IMR-90 (cell line): ENCODE data around the gene SLC8A1. TPM values are rescaled to one million over a fixed set of nuclear protein-coding genes. Genes with fewer than 3 reads are reported as not detected.

Experiments used
- ATAC-seq: fragments of 200-7000 bp; cut with Tn5 transposase; 2 replicates; pipeline ENCODE4 v1.9.1; 2020; ENCODE audit warnings: low read depth, mild to moderate bottlenecking, moderate library complexity
- BruUV-seq: library from RNA; stranded (reverse); fragments of 400-500 nt; replicated peaks from 2 replicates; lab custom pipeline; 2021; lab: Mats Ljungman, UMichigan
- CTCF ChIA-PET: fragments of 300-600 bp; formaldehyde crosslinking; extraction: SDS; loops from one replicate; lab custom pipeline; 2021; ENCODE audit warnings: antibody characterized with exemption; lab: Yijun Ruan, JAX
- POLR2A ChIA-PET: fragments of 300-600 bp; sonication (Branson Sonifier 250); formaldehyde crosslinking; loops from one replicate; lab custom pipeline; 2022; ENCODE audit warnings: antibody characterized with exemption; ENCODE audit not compliant: unreplicated experiment; lab: Charles Lee
- DNase-seq: peaks from one replicate; pipeline ENCODE4 v3.0.0; 2013
- H2AFZ ChIP-seq: replicated peaks from 2 replicates; pipeline ENCODE3; 2013; ENCODE audit warnings: low read length, mild to moderate bottlenecking; ENCODE audit not compliant: poor library complexity
- H2AK5ac ChIP-seq: 2 replicates; pipeline ENCODE4 v1.6.1; 2013; ENCODE audit warnings: low read depth, low read length, inconsistent platforms
- H2AK9ac ChIP-seq: replicated peaks from 2 replicates; pipeline ENCODE3; 2013; ENCODE audit warnings: mild to moderate bottlenecking, low read depth, low read length, moderate library complexity; ENCODE audit not compliant: poor library complexity
- H2BK120ac ChIP-seq: 2 replicates; pipeline ENCODE4 v1.6.1; 2013; ENCODE audit warnings: low read depth, low read length, inconsistent platforms
- H2BK15ac ChIP-seq: 3 replicates; pipeline ENCODE4 v1.6.1; 2013; ENCODE audit warnings: low read depth, low read length, inconsistent platforms
- H2BK20ac ChIP-seq: 2 replicates; pipeline ENCODE4 v1.6.1; 2013; ENCODE audit warnings: low read depth, mild to moderate bottlenecking, inconsistent platforms, low read length, moderate library complexity
- H2BK5ac ChIP-seq: 2 replicates; pipeline ENCODE4 v1.6.1; 2013; ENCODE audit warnings: mild to moderate bottlenecking, low read depth, low read length, inconsistent platforms; ENCODE audit not compliant: poor library complexity, severe bottlenecking
- H3K14ac ChIP-seq: replicated peaks from 2 replicates; pipeline ENCODE4 v1.6.1; 2013; ENCODE audit warnings: low read depth, low read length, inconsistent platforms
- H3K18ac ChIP-seq: 2 replicates; pipeline ENCODE4 v1.6.1; 2013; ENCODE audit warnings: low read depth, low read length, control low read depth
- H3K23ac ChIP-seq: 2 replicates; pipeline ENCODE4 v1.6.1; 2013; ENCODE audit warnings: low read depth, low read length, inconsistent platforms
- H3K27ac ChIP-seq: 2 replicates; pipeline ENCODE4 v1.5.1; 2013; ENCODE audit warnings: mild to moderate bottlenecking, control low read depth, low read length; ENCODE audit not compliant: insufficient read depth
- H3K27me3 ChIP-seq: 2 replicates; pipeline ENCODE4 v1.6.1; 2013; ENCODE audit warnings: low read length; ENCODE audit not compliant: control insufficient read depth, insufficient read depth
- H3K36me3 ChIP-seq: 2 replicates; pipeline ENCODE4 v1.6.1; 2013; ENCODE audit warnings: low read length, mixed read lengths; ENCODE audit not compliant: control insufficient read depth, insufficient read depth
- H3K4ac ChIP-seq: 2 replicates; pipeline ENCODE4 v1.6.1; 2013; ENCODE audit warnings: low read depth, low read length, inconsistent platforms
- H3K4me1 ChIP-seq: 2 replicates; pipeline ENCODE4 v1.6.1; 2013; ENCODE audit warnings: low read length, mixed read lengths; ENCODE audit not compliant: control insufficient read depth, insufficient read depth
- H3K4me2 ChIP-seq: 2 replicates; pipeline ENCODE4 v1.6.1; 2013; ENCODE audit warnings: low read depth, mild to moderate bottlenecking, control low read depth, low read length, moderate library complexity
- H3K4me3 ChIP-seq: 2 replicates; pipeline ENCODE4 v1.5.1; 2013; ENCODE audit warnings: low read depth, mild to moderate bottlenecking, control low read depth, low read length, moderate library complexity; ENCODE audit not compliant: insufficient read depth
- H3K56ac ChIP-seq: 2 replicates; pipeline ENCODE4 v1.6.1; 2013; ENCODE audit warnings: low read length, inconsistent platforms; ENCODE audit not compliant: insufficient read depth; ENCODE audit errors: extremely low read depth
- H3K79me1 ChIP-seq, 2 experiments: 2 replicates each; pipeline ENCODE4 v1.6.1; 2013; ENCODE audit warnings: low read length in 2 of 2, inconsistent platforms in 1 of 2, low read depth in 1 of 2
- H3K9ac ChIP-seq: 2 replicates; pipeline ENCODE4 v1.6.1; 2013; ENCODE audit warnings: low read depth, low read length, control low read depth
- H3K9me1 ChIP-seq: 2 replicates; pipeline ENCODE4 v1.6.1; 2013; ENCODE audit warnings: low read length, inconsistent platforms; ENCODE audit not compliant: insufficient read depth
- H3K9me3 ChIP-seq: 2 replicates; pipeline ENCODE4 v1.6.1; 2013; ENCODE audit warnings: low read length; ENCODE audit not compliant: control insufficient read depth, insufficient read depth
- H4K20me1 ChIP-seq: 2 replicates; pipeline ENCODE4 v1.6.1; 2013; ENCODE audit warnings: low read length, inconsistent platforms; ENCODE audit not compliant: insufficient read depth
- H4K5ac ChIP-seq: 2 replicates; pipeline ENCODE4 v1.6.1; 2013; ENCODE audit warnings: mild to moderate bottlenecking, low read depth, low read length, control low read depth
- H4K8ac ChIP-seq, 2 experiments: 2 replicates each; pipeline ENCODE4 v1.6.1; 2013; ENCODE audit warnings: low read depth in 2 of 2, low read length in 2 of 2, control low read depth in 1 of 2, inconsistent platforms in 1 of 2
- H4K91ac ChIP-seq: 2 replicates; pipeline ENCODE4 v1.6.1; 2013; ENCODE audit warnings: low read depth, low read length, inconsistent platforms; ENCODE audit not compliant: insufficient read depth
- CHD1 ChIP-seq: IDR thresholded peaks from 2 replicates; pipeline ENCODE4 v1.6.1; 2012; ENCODE audit warnings: low read depth, low read length, improper control_type of control experiment
- SMC3 ChIP-seq: fragments of 150-350 bp; IDR thresholded peaks from 2 replicates; pipeline ENCODE4 v1.6.1; 2016; ENCODE audit warnings: low read depth, mild to moderate bottlenecking, antibody characterized with exemption, low read length, moderate library complexity
- WGBS, 2 experiments: methylation state at CpG; one replicate each; pipeline versions ENCODE4 v1.1.5 to v1.1.7; 2013; ENCODE audit warnings: missing lambda C conversion rate in 2 of 2; ENCODE audit not compliant: insufficient read length in 1 of 2; ENCODE audit errors: extremely low coverage in 2 of 2; 5-methylcytosine and 5-hydroxymethylcytosine counted together
- dilution Hi-C: fragments of 300-500 bp; cut with HindIII; formaldehyde crosslinking; loops from one replicate; pipeline ENCODE4 v1.14.3; 2018; ENCODE audit warnings: low sequenced_read_pairs; ENCODE audit not compliant: unreplicated experiment
- in situ Hi-C: fragments of 300-500 bp; cut with MboI; formaldehyde crosslinking; loops from 3 replicates; pipeline ENCODE4 v1.14.3; 2019; ENCODE audit warnings: low sequenced_read_pairs, inconsistent platforms, mixed read lengths
- intact Hi-C: fragments of 100-400 bp; cut with micrococcal nuclease; formaldehyde crosslinking; loops from 2 replicates; pipeline ENCODE4 v1.10.0; 2022
- polyA plus RNA-seq, 3 experiments: library from polyadenylated mRNA; depleted of rRNA; stranded (reverse); fragments of >200 nt; gene quantifications; 2 replicates each; pipeline ENCODE4 v1.2.3, GENCODE V29; 2012; ENCODE audit warnings: low replicate concordance in 1 of 3
- total RNA-seq: library from RNA; depleted of rRNA; stranded (reverse); fragments of >200 nt; gene quantifications from 2 replicates; pipeline ENCODE4 v1.2.3, GENCODE V29; 2012
- TF ChIP-seq, protein P1 (sequence below): conservative IDR thresholded peaks from 2 replicates; pipeline ENCODE4 v1.5.1; 2012; ENCODE audit warnings: mild to moderate bottlenecking, low read depth, low read length, improper control_type of control experiment
- TF ChIP-seq, protein P2 (sequence below): fragments of 150-350 bp; IDR thresholded peaks from 2 replicates; pipeline ENCODE4 v1.6.1; 2017; ENCODE audit warnings: mild to moderate bottlenecking, antibody characterized with exemption, low read length, low read depth

Gene SLC8A1
- total and polyA plus RNA-seq, 2 of the 4 experiments (the other 2 are of a cell fraction) = 7.7 to 57.0 TPM

DNA sequence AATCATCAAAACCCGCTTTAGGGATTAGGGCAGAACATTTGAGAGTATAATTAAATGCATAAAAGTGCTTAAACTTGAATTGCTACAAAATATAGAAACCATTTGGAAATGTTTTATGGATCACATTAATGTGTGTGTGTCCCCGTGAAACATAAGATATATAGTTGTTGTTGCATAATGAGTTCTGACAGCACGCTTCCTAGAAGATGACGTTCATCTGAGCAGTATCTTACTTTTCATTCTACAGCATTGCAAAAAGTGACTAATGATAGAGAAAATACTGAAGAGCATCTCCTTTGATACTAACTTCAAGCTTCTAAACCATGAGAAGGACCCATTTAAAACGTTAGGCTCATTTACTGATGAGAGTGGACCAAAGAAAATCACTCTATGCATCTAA is 63.7 kb downstream of the SLC8A1 start:
- ChIA-PET POLR2A (no interaction called here), CTCF (no interaction called here)
- Histone ChIP-seq H2BK15ac (no peak overlapping the region), H4K5ac (no peak overlapping the region; the same call in 1 of the 2 replicates), H3K27ac (no peak overlapping the region), H3K9ac (no peak overlapping the region), H2AK9ac (no peak overlapping the region), H3K14ac (no peak overlapping the region), H2BK120ac (no peak overlapping the region), H3K9me1 (no peaks in the 10 kb centered on the region; the same call in 1 of the 2 replicates), H2BK20ac (no peak overlapping the region), H3K18ac (no peak overlapping the region), H3K23ac (no peak overlapping the region), H2AK5ac (no peak overlapping the region), H3K56ac (no peak overlapping the region), H3K36me3 (no peaks in the 10 kb centered on the region), H3K4me2 (no peak overlapping the region), H3K4ac (no peak overlapping the region), H2AFZ (no peak overlapping the region), H4K91ac (no peak overlapping the region), H3K27me3 (no peaks in the 10 kb centered on the region), H3K4me1 (peaks cover 2% of the 10 kb centered on the region; the same call in 1 of the 2 replicates), H3K9me3 (no peaks in the 10 kb centered on the region), H3K4me3 (no peak overlapping the region), H4K20me1 (no peaks in the 10 kb centered on the region), H4K8ac (no peak overlapping the region), H3K79me1 (peaks cover 20% of the 10 kb centered on the region in 2 experiments), H2BK5ac (no peak overlapping the region)
- no CpG with 5 or more reads among the region's 5 CpGs for WGBS, 2 experiments
- dilution Hi-C loops = no loop called here
- TF ChIP-seq SMC3 (no peak), CHD1 (no peak)
- TF ChIP-seq, protein P1, sequence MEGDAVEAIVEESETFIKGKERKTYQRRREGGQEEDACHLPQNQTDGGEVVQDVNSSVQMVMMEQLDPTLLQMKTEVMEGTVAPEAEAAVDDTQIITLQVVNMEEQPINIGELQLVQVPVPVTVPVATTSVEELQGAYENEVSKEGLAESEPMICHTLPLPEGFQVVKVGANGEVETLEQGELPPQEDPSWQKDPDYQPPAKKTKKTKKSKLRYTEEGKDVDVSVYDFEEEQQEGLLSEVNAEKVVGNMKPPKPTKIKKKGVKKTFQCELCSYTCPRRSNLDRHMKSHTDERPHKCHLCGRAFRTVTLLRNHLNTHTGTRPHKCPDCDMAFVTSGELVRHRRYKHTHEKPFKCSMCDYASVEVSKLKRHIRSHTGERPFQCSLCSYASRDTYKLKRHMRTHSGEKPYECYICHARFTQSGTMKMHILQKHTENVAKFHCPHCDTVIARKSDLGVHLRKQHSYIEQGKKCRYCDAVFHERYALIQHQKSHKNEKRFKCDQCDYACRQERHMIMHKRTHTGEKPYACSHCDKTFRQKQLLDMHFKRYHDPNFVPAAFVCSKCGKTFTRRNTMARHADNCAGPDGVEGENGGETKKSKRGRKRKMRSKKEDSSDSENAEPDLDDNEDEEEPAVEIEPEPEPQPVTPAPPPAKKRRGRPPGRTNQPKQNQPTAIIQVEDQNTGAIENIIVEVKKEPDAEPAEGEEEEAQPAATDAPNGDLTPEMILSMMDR = no peak
- TF ChIP-seq, protein P2, sequence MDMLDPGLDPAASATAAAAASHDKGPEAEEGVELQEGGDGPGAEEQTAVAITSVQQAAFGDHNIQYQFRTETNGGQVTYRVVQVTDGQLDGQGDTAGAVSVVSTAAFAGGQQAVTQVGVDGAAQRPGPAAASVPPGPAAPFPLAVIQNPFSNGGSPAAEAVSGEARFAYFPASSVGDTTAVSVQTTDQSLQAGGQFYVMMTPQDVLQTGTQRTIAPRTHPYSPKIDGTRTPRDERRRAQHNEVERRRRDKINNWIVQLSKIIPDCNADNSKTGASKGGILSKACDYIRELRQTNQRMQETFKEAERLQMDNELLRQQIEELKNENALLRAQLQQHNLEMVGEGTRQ = no peak
- in situ Hi-C loops = no loop called here
- ATAC-seq (no peak), DNase-seq (no peak)
- intact Hi-C loops = no loop called here
- BruUV-seq = no TSS peak
